Measurements from ENCODE around the gene MAPT.

Gene MAPT

DNA sequence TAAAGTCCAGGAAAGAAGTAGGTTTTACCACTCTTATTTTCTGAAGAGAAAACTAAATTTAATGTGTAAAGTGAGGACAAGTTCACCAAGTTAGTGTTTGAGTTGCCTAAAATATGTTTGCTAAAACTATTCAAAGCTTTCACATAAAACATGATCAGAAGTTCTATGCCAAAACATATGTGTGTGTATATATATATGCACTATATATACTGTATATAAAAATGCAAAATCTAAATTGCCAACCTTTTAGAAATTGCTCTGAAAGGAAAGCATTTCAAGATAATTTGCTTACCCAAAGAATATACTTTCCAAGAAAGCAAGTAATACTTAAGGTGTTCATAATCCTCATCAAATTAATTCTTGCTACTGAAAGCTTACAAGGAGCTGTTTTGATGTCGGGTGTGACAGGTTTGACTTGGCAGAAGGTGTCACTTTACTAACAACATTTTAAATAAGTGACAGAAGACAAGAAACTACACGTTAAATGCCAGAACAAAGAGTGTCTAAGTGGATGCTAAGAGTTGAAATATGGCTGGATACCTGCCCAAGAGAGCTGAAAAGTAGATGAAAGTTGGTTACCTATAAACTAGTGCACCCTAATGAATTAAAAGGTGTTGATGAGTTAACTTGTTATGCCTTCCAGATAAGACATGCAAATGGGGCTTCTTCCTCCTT is 72.4 kb downstream of the MAPT start:
- Histone ChIP-seq H3K36me3 (ENCODE audit: insufficient read depth, low read length) (no peaks in the 10 kb centered on the region), H3K4me3 (ENCODE audit: low read depth in 1 of 2, low read length in 2 of 2) (no peak overlapping the region), H3K9me3 (ENCODE audit: insufficient read depth, low read length, severe bottlenecking) (no peaks in the 10 kb centered on the region), H3K27ac (ENCODE audit: low read length) (no peak overlapping the region), H3K27me3 (ENCODE audit: insufficient read depth, low read length, poor library complexity) (no peaks in the 10 kb centered on the region), H3K79me2 (ENCODE audit: insufficient read depth, low read length) (no peaks in the 10 kb centered on the region), H3K4me2 (ENCODE audit: insufficient read depth, low read length) (no peak overlapping the region), H3K9ac (ENCODE audit: low read depth, low read length) (no peak overlapping the region), H2AFZ (ENCODE audit: low read depth, low read length) (no peak overlapping the region), H4K20me1 (ENCODE audit: insufficient read depth, low read length) (no peaks in the 10 kb centered on the region), H3K4me1 (ENCODE audit: insufficient read depth, low read length) (no peaks in the 10 kb centered on the region)
- no peak for DNase-seq
- no peak for TF ChIP-seq EZH2 (IDR thresholded peaks at IDR 0.05; ENCODE audit: borderline replicate concordance, low read depth, low read length, severe bottlenecking)
- TF ChIP-seq, protein P1, sequence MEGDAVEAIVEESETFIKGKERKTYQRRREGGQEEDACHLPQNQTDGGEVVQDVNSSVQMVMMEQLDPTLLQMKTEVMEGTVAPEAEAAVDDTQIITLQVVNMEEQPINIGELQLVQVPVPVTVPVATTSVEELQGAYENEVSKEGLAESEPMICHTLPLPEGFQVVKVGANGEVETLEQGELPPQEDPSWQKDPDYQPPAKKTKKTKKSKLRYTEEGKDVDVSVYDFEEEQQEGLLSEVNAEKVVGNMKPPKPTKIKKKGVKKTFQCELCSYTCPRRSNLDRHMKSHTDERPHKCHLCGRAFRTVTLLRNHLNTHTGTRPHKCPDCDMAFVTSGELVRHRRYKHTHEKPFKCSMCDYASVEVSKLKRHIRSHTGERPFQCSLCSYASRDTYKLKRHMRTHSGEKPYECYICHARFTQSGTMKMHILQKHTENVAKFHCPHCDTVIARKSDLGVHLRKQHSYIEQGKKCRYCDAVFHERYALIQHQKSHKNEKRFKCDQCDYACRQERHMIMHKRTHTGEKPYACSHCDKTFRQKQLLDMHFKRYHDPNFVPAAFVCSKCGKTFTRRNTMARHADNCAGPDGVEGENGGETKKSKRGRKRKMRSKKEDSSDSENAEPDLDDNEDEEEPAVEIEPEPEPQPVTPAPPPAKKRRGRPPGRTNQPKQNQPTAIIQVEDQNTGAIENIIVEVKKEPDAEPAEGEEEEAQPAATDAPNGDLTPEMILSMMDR (IDR thresholded peaks at IDR 0.05; ENCODE audit: borderline replicate concordance, extremely low read depth, low read length, poor library complexity, severe bottlenecking), result no peak
- no peak for ATAC-seq (ENCODE audit: insufficient read depth, low read depth)

DNA sequence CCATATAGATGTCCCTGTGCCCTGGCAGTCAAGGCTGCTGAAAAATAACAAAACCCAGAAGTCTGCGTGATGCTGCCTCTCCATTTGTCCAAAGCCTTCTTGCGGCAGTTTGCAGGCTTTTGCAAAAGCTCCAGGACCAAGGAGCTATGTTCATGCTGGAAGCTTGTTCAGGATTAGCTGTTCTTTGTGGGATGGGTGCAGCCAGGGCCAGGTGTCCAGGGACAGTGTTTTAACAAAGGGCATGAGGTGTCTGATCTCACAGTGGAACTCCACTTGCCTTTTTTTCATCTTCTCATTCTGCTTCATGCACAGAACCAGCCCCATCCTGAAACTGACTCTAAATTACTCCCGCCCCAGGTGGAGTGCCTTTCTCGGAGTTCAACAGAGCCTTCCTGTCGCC is 73.0 kb downstream of the MAPT start:
- Histone ChIP-seq H3K4me1 (ENCODE audit: insufficient read depth, low read length) (no peaks in the 10 kb centered on the region), H4K20me1 (ENCODE audit: insufficient read depth, low read length) (no peaks in the 10 kb centered on the region), H3K36me3 (ENCODE audit: insufficient read depth, low read length) (no peaks in the 10 kb centered on the region), H2AFZ (ENCODE audit: low read depth, low read length) (no peak overlapping the region), H3K9me3 (ENCODE audit: insufficient read depth, low read length, severe bottlenecking) (no peaks in the 10 kb centered on the region), H3K27me3 (ENCODE audit: insufficient read depth, low read length, poor library complexity) (no peaks in the 10 kb centered on the region), H3K4me3 (ENCODE audit: low read depth in 1 of 2, low read length in 2 of 2) (no peak overlapping the region), H3K4me2 (ENCODE audit: insufficient read depth, low read length) (no peak overlapping the region), H3K9ac (ENCODE audit: low read depth, low read length) (no peak overlapping the region), H3K79me2 (ENCODE audit: insufficient read depth, low read length) (no peaks in the 10 kb centered on the region), H3K27ac (ENCODE audit: low read length) (no peak overlapping the region)
- no peak for TF ChIP-seq EZH2 (IDR thresholded peaks at IDR 0.05; ENCODE audit: borderline replicate concordance, low read depth, low read length, severe bottlenecking)
- TF ChIP-seq, protein P1 (IDR thresholded peaks at IDR 0.05; ENCODE audit: borderline replicate concordance, extremely low read depth, low read length, poor library complexity, severe bottlenecking), result no peak
- ATAC-seq (ENCODE audit: insufficient read depth, low read depth), result no peak
- DNase-seq, result no peak

DNA sequence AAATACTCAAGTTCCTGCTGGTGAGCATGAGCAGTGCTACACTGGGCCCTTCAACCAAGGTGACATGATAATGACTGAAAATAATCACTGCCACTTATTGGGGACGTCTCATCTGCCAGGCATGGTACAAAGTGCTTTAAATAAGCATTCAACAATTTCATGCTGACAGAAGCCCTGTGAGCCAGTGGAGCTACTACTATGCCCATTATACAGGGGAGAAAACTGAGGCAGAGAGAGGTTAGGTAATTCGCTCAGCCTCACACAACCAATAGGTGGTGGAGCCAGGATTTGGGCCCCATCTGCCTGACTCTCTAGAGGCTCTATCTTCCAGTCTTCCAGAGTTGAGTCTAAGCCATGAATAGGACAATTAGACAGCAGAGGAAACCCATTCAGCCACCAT is 74.4 kb downstream of the MAPT start:
- ATAC-seq (ENCODE audit: insufficient read depth, low read depth), result no peak
- Histone ChIP-seq H3K27me3 (ENCODE audit: insufficient read depth, low read length, poor library complexity) (no peaks in the 10 kb centered on the region), H3K9ac (ENCODE audit: low read depth, low read length) (no peak overlapping the region), H3K27ac (ENCODE audit: low read length) (no peak overlapping the region), H3K36me3 (ENCODE audit: insufficient read depth, low read length) (no peaks in the 10 kb centered on the region), H3K4me3 (ENCODE audit: low read depth in 1 of 2, low read length in 2 of 2) (no peak overlapping the region), H4K20me1 (ENCODE audit: insufficient read depth, low read length) (no peaks in the 10 kb centered on the region), H3K79me2 (ENCODE audit: insufficient read depth, low read length) (no peaks in the 10 kb centered on the region), H3K4me1 (ENCODE audit: insufficient read depth, low read length) (no peaks in the 10 kb centered on the region), H3K4me2 (ENCODE audit: insufficient read depth, low read length) (no peak overlapping the region), H2AFZ (ENCODE audit: low read depth, low read length) (no peak overlapping the region), H3K9me3 (ENCODE audit: insufficient read depth, low read length, severe bottlenecking) (no peaks in the 10 kb centered on the region)
- no peak for TF ChIP-seq EZH2 (IDR thresholded peaks at IDR 0.05; ENCODE audit: borderline replicate concordance, low read depth, low read length, severe bottlenecking)
- TF ChIP-seq, protein P1 (IDR thresholded peaks at IDR 0.05; ENCODE audit: borderline replicate concordance, extremely low read depth, low read length, poor library complexity, severe bottlenecking), result no peak
- DNase-seq, result no peak
